ENCODE measurements around the gene LRRC10B.

- TF ChIP-seq SRF (IDR thresholded peaks at IDR 0.05; ENCODE audit: low read depth) (no peak), EZH2 (IDR thresholded peaks at IDR 0.05) (no peak), CTCF (IDR thresholded peaks at IDR 0.05 in 2 of 3, conservative IDR thresholded peaks at IDR 0.05 in 1 of 3; ENCODE audit: borderline replicate concordance in 1 of 3, insufficient read depth in 1 of 3, low read depth in 2 of 3, low read length in 2 of 3) (no peak), CEBPB (IDR thresholded peaks at IDR 0.05; ENCODE audit: low read depth) (no peak), SP1 (IDR thresholded peaks at IDR 0.05; ENCODE audit: low read depth) (no peak), RAD21 (IDR thresholded peaks at IDR 0.05; ENCODE audit: low read depth) (no peak), POLR2AphosphoS5 (IDR thresholded peaks at IDR 0.05; ENCODE audit: low read depth, low read length) (no peak), FOSL1 (IDR thresholded peaks at IDR 0.05; ENCODE audit: low read depth) (no peak), EGR1 (IDR thresholded peaks at IDR 0.05; ENCODE audit: low read depth) (no peak), EZH2phosphoT487 (IDR thresholded peaks at IDR 0.05; ENCODE audit: borderline replicate concordance) (no peak)
- TF ChIP-seq, protein P1, sequence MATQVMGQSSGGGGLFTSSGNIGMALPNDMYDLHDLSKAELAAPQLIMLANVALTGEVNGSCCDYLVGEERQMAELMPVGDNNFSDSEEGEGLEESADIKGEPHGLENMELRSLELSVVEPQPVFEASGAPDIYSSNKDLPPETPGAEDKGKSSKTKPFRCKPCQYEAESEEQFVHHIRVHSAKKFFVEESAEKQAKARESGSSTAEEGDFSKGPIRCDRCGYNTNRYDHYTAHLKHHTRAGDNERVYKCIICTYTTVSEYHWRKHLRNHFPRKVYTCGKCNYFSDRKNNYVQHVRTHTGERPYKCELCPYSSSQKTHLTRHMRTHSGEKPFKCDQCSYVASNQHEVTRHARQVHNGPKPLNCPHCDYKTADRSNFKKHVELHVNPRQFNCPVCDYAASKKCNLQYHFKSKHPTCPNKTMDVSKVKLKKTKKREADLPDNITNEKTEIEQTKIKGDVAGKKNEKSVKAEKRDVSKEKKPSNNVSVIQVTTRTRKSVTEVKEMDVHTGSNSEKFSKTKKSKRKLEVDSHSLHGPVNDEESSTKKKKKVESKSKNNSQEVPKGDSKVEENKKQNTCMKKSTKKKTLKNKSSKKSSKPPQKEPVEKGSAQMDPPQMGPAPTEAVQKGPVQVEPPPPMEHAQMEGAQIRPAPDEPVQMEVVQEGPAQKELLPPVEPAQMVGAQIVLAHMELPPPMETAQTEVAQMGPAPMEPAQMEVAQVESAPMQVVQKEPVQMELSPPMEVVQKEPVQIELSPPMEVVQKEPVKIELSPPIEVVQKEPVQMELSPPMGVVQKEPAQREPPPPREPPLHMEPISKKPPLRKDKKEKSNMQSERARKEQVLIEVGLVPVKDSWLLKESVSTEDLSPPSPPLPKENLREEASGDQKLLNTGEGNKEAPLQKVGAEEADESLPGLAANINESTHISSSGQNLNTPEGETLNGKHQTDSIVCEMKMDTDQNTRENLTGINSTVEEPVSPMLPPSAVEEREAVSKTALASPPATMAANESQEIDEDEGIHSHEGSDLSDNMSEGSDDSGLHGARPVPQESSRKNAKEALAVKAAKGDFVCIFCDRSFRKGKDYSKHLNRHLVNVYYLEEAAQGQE (IDR thresholded peaks at IDR 0.05; ENCODE audit: low read depth), result no peak
These were observed 28.8 kb downstream of the LRRC10B start for GRCh38 chr11:61537326-61537725.

Data from HCT116 (cell line).